Gastrocnemius medialis (tissue), 4 donors: ENCODE measurements around the gene CDCA4.

Source experiments
- CTCF ChIP-seq, 5 experiments: fragments of 450-650 bp in 3 of 5; fragments of 200-600 bp in 2 of 5; sonication (generic) in 2 of 5; IDR thresholded peaks in 4 of 5; conservative IDR thresholded peaks in 1 of 5; 1 replicate in 4 of 5; 2 replicates in 1 of 5; pipeline ENCODE4 v1.5.1; 2016 to 2019; ENCODE audit warnings: antibody characterized with exemption in 5 of 5, mild to moderate bottlenecking in 3 of 5, moderate library complexity in 3 of 5
- POLR2A ChIP-seq, 2 donors: fragments of 450-650 bp; IDR thresholded peaks; one replicate each; pipeline ENCODE4 v1.6.1; 2017; ENCODE audit warnings: antibody characterized with exemption in 2 of 2, mild to moderate bottlenecking in 2 of 2, moderate library complexity in 2 of 2

- no peak for TF ChIP-seq CTCF (IDR thresholded peaks at IDR 0.05 in 4 of 5, conservative IDR thresholded peaks at IDR 0.05 in 1 of 5)
- TF ChIP-seq POLR2A (IDR thresholded peaks at IDR 0.05) = no peak
These were observed 38.2 kb downstream of the CDCA4 start for GRCh38 chr14:104982548-104983230.
